GM19023 (cell line): Measurements from ENCODE around the gene MRPS6.

Source experiments
- ATAC-seq: cut with Tn5 transposase; IDR thresholded peaks from one replicate; pipeline ENCODE4 v1.9.1; 2021; ENCODE audit warnings: mild to moderate bottlenecking, moderate library complexity; ENCODE audit not compliant: unreplicated experiment

MRPS6 gene

DNA sequence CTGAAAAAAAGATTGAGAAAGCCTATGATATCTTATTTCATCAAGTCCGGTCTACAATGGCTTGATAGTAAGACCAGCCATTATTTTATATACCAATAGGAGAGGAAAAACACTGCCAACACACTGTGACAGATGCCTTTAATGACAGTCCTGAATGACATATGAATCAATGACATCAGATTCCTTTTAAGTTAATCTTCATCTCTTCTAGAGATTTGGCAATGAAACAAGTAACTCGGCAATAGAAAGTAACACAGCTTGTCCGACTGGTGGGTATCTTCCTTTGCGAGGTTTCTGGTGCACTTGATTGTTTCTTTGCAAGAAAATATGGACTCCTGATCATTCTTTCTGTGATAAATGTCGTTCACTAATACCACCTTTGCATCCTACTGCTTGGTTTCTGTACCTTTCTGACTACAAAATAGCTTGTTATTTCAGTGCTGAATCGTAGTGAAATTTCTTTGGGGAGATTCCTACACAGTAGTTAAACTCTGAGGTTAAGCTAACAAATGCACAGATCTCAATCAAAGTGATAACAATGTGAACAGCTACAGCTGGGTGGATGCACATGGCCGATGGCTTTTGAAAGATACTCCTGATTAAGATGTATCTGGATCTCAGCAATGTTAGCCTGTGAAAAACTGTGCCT is 104.7 kb downstream of the MRPS6 start:
- no peak for ATAC-seq

GRCh38 chr21:34179204-34179935 is 106.0 kb downstream of the MRPS6 start:
- ATAC-seq, result no peak

DNA sequence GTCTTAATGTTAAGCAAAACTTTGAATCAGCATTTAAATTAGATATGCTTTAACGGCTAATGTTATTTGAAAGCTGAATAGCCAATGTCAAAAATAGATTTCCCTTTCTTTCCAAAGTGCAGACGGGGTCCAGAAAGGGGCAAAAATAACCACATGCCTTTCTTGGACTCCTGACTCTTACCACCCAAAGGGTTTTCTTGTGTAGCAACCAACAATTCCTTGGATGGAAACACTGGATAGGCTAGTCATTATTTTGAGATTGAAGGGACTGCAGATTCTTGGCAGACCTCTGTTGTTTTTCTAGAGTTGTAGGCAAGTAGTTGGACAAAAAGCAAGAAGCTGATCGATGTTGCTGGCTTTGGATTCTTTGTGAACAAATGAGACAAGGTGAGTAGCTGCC is 107.0 kb downstream of the MRPS6 start:
- ATAC-seq, result no peak

- ATAC-seq, result no peak
These were observed 107.5 kb downstream of the MRPS6 start for GRCh38 chr21:34180826-34181359.

DNA sequence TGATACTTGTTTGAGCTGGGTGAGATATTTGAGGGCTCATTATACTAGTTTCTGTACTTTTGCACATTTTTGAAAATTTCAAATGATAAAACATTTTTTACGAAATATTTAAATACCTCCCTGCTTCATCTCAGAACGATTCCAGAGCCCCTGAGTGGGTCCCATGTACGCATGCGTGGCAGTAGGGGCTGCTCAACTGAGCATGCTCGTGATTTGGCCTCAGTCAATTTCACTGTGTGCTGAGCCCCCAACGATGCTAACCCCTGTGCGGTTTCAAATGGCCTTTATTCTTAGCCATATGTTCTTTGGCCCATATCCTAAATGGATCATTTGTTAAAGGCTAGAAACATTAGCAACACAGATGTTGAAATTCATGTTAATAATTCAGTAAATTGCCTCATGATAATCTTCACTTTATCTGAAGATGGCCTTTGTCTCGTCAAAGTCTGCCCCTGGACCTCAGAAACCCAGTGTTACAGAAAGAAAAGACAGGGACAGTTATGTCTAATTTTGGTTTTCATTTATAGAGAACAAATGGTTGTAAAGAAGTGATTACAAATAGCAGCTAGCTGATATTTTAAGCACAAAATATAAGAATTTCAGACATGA is 108.2 kb downstream of the MRPS6 start:
- ATAC-seq, result no peak

- no peak for ATAC-seq
These were observed 109.1 kb downstream of the MRPS6 start for GRCh38 chr21:34182436-34182835.

- no peak for ATAC-seq
These were observed 110.1 kb downstream of the MRPS6 start for GRCh38 chr21:34183331-34183928.

DNA sequence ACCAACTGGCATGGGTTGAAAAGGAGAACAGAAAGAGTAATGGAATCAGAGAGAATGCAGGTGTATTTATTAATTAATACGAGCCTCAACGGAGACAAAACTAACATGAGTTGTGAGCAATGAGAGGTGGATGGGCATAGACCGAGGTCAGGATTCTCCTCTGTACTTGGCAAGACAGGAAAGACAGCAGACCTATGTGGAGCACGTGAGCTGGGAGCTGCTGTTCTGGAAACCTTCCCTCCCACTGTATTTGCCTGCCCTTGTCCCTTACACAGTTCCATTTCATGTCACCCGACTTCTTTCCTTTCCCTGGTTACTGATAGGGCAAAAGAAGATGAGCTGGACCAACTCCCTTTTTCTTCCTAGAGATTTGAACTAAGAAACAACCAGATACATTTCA is 110.9 kb downstream of the MRPS6 start:
- no peak for ATAC-seq

DNA sequence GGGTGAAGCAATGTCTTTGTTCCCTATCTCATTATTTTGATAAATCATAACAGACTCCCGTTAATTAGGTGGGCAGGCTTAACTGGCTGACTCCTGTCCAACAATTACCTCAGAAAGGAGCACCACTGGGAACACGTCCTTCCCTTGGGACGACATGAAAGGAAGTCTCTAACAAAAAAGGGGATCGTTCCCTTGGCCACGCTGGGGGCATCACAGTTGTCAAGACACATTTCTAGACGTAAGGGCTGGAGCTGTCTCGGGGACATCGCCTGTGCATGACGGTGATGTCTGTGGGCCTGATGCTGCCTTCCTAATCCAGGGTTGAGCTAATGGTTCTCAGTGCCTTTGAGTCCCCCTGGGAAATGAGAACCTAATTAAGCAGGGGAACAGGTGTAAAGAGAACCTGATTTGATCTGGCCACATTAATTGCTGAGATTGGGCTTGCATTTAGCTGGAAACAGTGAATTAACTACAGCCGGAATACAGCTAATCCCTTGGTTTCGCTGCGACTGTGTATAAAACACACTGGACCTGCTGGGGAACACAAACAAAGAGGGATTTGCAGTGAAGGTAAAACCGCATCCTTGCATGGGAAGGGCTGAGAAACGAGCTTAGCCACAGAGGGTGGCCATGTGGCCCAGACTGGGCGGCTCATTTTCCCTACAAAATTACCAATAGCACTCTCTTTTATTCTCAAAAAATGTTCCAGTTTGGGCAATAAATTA is 111.8 kb downstream of the MRPS6 start:
- ATAC-seq, result no peak

DNA sequence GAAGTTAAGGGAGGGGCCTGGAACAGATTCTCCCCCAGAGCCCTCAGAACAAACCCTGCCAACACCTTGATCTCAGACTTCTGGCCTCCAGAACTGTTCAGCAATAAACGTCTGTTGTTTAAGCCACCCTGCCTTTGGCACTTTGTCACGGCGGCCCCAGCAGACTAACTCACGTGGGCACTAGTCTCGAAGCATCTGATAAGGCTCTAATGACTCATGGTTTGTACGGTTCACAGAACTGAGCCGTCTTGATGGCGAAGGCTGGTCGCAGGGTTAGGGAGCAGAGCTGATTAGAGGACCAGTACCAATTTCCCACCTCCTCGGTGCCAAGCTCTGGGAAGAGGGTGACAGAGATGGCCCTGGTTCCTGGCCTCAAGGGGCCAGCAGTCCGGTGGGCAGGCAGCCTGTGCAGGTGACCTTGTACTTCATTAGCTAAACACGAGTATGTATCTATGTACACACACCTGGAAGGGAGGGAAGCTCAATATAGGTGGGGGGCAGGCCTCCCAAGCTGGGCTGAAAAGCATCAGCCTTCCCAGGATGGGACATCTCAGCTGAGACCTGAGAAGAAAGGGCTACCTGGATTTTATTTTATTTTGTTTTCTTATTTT is 112.8 kb downstream of the MRPS6 start:
- ATAC-seq, result no peak

DNA sequence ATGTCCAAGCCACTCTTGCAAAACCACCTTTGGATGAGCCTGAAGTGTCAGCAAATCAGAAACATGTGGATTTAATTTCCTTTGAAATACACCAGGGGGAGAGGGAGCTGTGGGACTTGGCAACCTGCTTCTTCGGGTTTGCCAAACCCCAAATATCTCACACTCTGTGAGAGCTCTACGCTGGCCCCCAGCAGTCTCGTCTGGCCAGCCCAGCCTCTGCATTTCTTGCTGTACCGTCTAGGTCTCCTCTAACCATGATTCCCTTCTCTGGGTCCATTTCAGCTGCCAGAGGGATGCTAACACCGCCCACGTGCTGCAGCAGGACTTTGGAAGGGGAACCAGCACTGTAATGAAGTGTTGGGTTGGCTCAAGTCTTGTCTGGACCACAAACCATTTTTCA is 114.6 kb downstream of the MRPS6 start:
- no peak for ATAC-seq

- no peak for ATAC-seq
These were observed 116.1 kb downstream of the MRPS6 start for GRCh38 chr21:34189506-34189905.

GRCh38 chr21:34190576-34191321 is 117.4 kb downstream of the MRPS6 start:
- no peak for ATAC-seq

GRCh38 chr21:34191876-34192275 is 118.5 kb downstream of the MRPS6 start:
- no peak for ATAC-seq
